Gastroesophageal sphincter (tissue), 3 donors: ENCODE results near the gene SOWAHB.

Experiments
- CTCF ChIP-seq, 4 experiments: fragments of 200-600 bp in 2 of 4; fragments of 450-650 bp in 2 of 4; sonication (generic) in 1 of 4; IDR thresholded peaks; one replicate each; pipeline ENCODE4 v1.5.1; 2017 to 2019; ENCODE audit warnings: antibody characterized with exemption in 4 of 4, mild to moderate bottlenecking in 2 of 4, moderate library complexity in 2 of 4
- EP300 ChIP-seq: sonication (generic); formaldehyde crosslinking; IDR thresholded peaks from one replicate; pipeline ENCODE4 v1.6.1; 2017; ENCODE audit warnings: antibody characterized with exemption, mild to moderate bottlenecking
- POLR2A ChIP-seq, 2 donors: fragments of 450-650 bp; IDR thresholded peaks; one replicate each; pipeline ENCODE4 v1.6.1; 2017; ENCODE audit warnings: antibody characterized with exemption in 2 of 2, mild to moderate bottlenecking in 2 of 2, moderate library complexity in 1 of 2
- POLR2AphosphoS5 ChIP-seq: sonication (generic); formaldehyde crosslinking; IDR thresholded peaks from one replicate; pipeline ENCODE4 v1.6.1; 2017; ENCODE audit warnings: antibody characterized with exemption

- TF ChIP-seq CTCF (IDR thresholded peaks at IDR 0.05) (no peak), POLR2A (IDR thresholded peaks at IDR 0.05) (no peak), POLR2AphosphoS5 (no peak), EP300 (no peak)
Observed at GRCh38 chr4:76886848-76887441, 11.0 kb downstream of the SOWAHB start.
